OCI-LY1 (cell line): ENCODE data around the gene KRT78.

Experiments
- H2AFZ ChIP-seq: fragments of 200-600 bp; sonication (generic), shearing (Covaris generic); 2 replicates; pipeline ENCODE4 v1.6.0; 2014; ENCODE audit warnings: antibody characterized with exemption, mild to moderate bottlenecking, low read length
- H3F3A ChIP-seq: fragments of 200-600 bp; sonication (generic), shearing (Covaris generic); 2 replicates; pipeline ENCODE4 v1.6.0; 2014; ENCODE audit warnings: mild to moderate bottlenecking, antibody characterized with exemption, low read length, moderate library complexity; ENCODE audit not compliant: insufficient read depth
- H3K27ac ChIP-seq: fragments of 200-600 bp; sonication (generic); 2 replicates; pipeline ENCODE4 v1.5.1; 2014; ENCODE audit warnings: low read length, mixed run types, mild to moderate bottlenecking, low read depth; ENCODE audit not compliant: poor library complexity, severe bottlenecking
- H3K27me3 ChIP-seq: fragments of 200-600 bp; sonication (generic); 2 replicates; pipeline ENCODE4 v1.6.0; 2014; ENCODE audit warnings: antibody characterized with exemption, mild to moderate bottlenecking, low read length, moderate library complexity; ENCODE audit not compliant: insufficient read depth
- H3K36me3 ChIP-seq: fragments of 200-600 bp; sonication (generic); 2 replicates; pipeline ENCODE4 v1.6.1; 2014; ENCODE audit warnings: mild to moderate bottlenecking, antibody characterized with exemption, low read length, moderate library complexity, mixed read lengths; ENCODE audit not compliant: insufficient read depth
- H3K4me1 ChIP-seq: fragments of 200-600 bp; sonication (generic); 2 replicates; pipeline ENCODE4 v1.5.1; 2014; ENCODE audit warnings: mild to moderate bottlenecking, low read length, moderate library complexity; ENCODE audit not compliant: insufficient read depth, severe bottlenecking
- H3K4me2 ChIP-seq: fragments of 200-600 bp; sonication (generic), shearing (Covaris generic); 2 replicates; pipeline ENCODE4 v1.6.1; 2014; ENCODE audit warnings: low read length
- H3K4me3 ChIP-seq: fragments of 200-600 bp; sonication (generic); 2 replicates; pipeline ENCODE4 v1.5.1; 2014; ENCODE audit warnings: low read length, low read depth, mild to moderate bottlenecking, mixed read lengths; ENCODE audit not compliant: poor library complexity, severe bottlenecking
- H3K79me2 ChIP-seq: fragments of 200-600 bp; shearing (Covaris generic); 2 replicates; pipeline ENCODE4 v1.6.1; 2016; ENCODE audit warnings: mixed run types, low read length, mixed read lengths; ENCODE audit not compliant: insufficient read depth
- H3K9ac ChIP-seq: fragments of 200-600 bp; sonication (generic), shearing (Covaris generic); 2 replicates; pipeline ENCODE4 v1.6.1; 2014; ENCODE audit warnings: mild to moderate bottlenecking, low read length, mixed read lengths
- H3K9me2 ChIP-seq: fragments of 200-600 bp; sonication (generic), shearing (Covaris generic); 2 replicates; pipeline ENCODE4 v1.6.1; 2014; ENCODE audit warnings: low read depth, mild to moderate bottlenecking, low read length, mixed read lengths
- H3K9me3 ChIP-seq: fragments of 200-600 bp; shearing (Covaris generic); 2 replicates; pipeline ENCODE4 v1.6.1; 2014; ENCODE audit warnings: low read length, mixed read lengths
- H4K20me1 ChIP-seq: fragments of 200-600 bp; sonication (generic), shearing (Covaris generic); 2 replicates; pipeline ENCODE4 v1.6.0; 2016; ENCODE audit warnings: mild to moderate bottlenecking, low read length; ENCODE audit not compliant: insufficient read depth
- EZH2 ChIP-seq: fragments of 200-600 bp; sonication (generic), shearing (Covaris generic); IDR thresholded peaks from 2 replicates; pipeline ENCODE4 v1.8.0; 2017; ENCODE audit warnings: borderline replicate concordance, mixed run types, mild to moderate bottlenecking, antibody characterized with exemption, low read length, moderate library complexity, mixed read lengths
- TF ChIP-seq, protein P1 (sequence below): fragments of 200-600 bp; sonication (generic), shearing (Covaris generic); IDR thresholded peaks from 2 replicates; pipeline ENCODE4 v1.5.1; 2017; ENCODE audit warnings: mild to moderate bottlenecking, antibody characterized with exemption, low read length, moderate library complexity, mixed read lengths

KRT78 gene

DNA sequence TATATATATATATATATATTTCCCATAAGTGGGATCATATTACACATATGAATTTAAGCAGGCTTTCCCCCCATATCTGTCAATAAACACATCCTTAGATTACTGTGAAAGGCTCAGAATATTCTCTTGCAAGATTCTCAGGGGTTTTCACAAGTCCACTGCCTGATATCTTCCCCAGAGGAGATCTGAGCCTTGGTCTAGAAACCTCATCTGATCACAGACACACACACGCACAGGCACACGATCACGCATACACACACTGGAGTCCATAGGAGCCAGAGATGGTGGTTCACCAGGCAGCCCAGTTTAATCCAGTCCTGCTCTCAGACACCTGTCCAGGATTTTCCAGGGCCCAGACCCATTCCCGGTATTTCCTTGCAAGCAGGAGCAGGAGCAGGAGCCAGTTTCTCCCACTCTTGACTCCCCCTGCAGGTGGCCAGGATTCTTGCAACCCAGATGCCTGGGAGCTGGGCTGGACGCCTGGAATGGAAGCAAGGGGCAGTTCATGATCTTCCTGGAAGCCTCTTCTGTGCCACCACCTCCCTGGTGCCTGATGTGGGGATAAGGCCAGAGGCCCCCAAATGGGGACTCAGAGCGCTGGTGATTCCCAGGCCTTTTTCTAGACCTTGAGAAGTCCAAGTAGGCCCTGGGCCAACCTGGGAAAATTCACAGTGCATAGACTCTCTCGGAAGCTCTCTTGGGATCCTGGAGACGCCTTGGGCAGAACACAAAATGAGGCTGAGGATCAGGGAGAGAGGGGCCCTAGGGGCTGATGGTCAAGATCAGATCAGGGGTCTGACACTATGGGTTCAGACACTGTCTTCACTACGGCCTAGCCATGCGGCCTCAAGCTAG, 16.5 kb upstream of the KRT78 start:
- no peaks in the 10 kb centered on the region; the same call in 1 of the 2 replicates for H3K27me3 ChIP-seq
- no peaks in the 10 kb centered on the region for H4K20me1 ChIP-seq
- H3K79me2 ChIP-seq, result no peaks in the 10 kb centered on the region
- no peak overlapping the region for H2AFZ ChIP-seq
- H3K4me2 ChIP-seq, result no peak overlapping the region
- H3K4me3 ChIP-seq, result no peak overlapping the region
- H3F3A ChIP-seq, result no peaks in the 10 kb centered on the region
- H3K27ac ChIP-seq, result no peak overlapping the region
- no peaks in the 10 kb centered on the region for H3K9me3 ChIP-seq
- H3K9me2 ChIP-seq, result no peaks in the 10 kb centered on the region
- H3K9ac ChIP-seq, result no peak overlapping the region
- no peak for TF ChIP-seq EZH2
- TF ChIP-seq, protein P1, sequence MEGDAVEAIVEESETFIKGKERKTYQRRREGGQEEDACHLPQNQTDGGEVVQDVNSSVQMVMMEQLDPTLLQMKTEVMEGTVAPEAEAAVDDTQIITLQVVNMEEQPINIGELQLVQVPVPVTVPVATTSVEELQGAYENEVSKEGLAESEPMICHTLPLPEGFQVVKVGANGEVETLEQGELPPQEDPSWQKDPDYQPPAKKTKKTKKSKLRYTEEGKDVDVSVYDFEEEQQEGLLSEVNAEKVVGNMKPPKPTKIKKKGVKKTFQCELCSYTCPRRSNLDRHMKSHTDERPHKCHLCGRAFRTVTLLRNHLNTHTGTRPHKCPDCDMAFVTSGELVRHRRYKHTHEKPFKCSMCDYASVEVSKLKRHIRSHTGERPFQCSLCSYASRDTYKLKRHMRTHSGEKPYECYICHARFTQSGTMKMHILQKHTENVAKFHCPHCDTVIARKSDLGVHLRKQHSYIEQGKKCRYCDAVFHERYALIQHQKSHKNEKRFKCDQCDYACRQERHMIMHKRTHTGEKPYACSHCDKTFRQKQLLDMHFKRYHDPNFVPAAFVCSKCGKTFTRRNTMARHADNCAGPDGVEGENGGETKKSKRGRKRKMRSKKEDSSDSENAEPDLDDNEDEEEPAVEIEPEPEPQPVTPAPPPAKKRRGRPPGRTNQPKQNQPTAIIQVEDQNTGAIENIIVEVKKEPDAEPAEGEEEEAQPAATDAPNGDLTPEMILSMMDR, result peak; percentile 62
- no peaks in the 10 kb centered on the region for H3K36me3 ChIP-seq
- H3K4me1 ChIP-seq, result peaks cover 4% of the 10 kb centered on the region

DNA sequence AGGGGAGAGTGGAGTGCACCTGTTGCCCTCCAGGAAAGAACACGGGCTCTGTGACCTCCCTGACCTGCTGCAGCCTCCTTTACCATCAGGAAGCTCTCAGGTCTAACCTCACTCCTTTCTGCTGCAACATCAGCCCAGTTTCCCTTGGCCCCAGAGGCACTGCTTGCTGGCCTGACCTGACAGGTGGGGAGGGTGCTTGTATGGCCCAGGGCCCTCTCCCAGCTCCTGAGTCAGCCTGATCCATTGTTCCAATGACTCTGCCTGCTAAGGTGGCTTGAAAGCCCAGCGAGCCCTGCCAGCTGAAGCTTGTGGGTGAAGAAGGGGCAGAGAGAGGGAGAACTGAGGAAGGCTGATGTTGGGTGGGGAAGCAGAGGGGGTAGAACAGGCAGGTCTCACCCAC, 13.2 kb upstream of the KRT78 start:
- Histone ChIP-seq H3K4me2 (no peak overlapping the region), H4K20me1 (no peaks in the 10 kb centered on the region), H2AFZ (no peak overlapping the region), H3K27ac (no peak overlapping the region), H3K9me2 (no peaks in the 10 kb centered on the region), H3K4me1 (no peaks in the 10 kb centered on the region), H3K9ac (no peak overlapping the region), H3K36me3 (no peaks in the 10 kb centered on the region), H3K4me3 (no peak overlapping the region), H3F3A (no peaks in the 10 kb centered on the region), H3K79me2 (no peaks in the 10 kb centered on the region), H3K9me3 (no peaks in the 10 kb centered on the region), H3K27me3 (no peaks in the 10 kb centered on the region)
- no peak for TF ChIP-seq EZH2

DNA sequence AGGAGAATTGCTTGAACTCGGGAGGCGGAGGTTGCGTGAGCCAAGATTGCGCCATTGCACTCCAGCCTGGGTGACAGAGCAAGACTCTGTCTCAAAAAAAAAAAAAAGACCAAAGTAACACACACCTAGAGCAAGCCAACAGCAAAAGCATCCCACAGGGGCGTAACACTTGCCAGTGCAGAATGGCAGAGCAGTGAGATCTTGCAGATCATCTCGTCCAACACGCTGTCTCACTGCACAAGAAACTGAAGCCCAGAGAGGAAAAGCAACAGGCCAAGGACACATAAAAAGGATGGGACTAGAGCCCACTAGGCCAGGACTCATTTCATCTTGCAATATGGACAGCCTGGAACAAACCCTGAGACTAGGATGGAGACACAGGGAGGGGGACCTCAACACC, 12.7 kb upstream of the KRT78 start:
- no peaks in the 10 kb centered on the region for H4K20me1 ChIP-seq
- no peaks in the 10 kb centered on the region for H3K9me2 ChIP-seq
- H3K79me2 ChIP-seq, result no peaks in the 10 kb centered on the region
- no peak overlapping the region for H3K27ac ChIP-seq
- H3K4me1 ChIP-seq, result no peaks in the 10 kb centered on the region
- H3K36me3 ChIP-seq, result no peaks in the 10 kb centered on the region
- H2AFZ ChIP-seq, result no peak overlapping the region
- H3K9ac ChIP-seq, result no peak overlapping the region
- H3K9me3 ChIP-seq, result no peaks in the 10 kb centered on the region
- H3K27me3 ChIP-seq, result no peaks in the 10 kb centered on the region
- TF ChIP-seq, protein P1, result no peak
- no peak for TF ChIP-seq EZH2
- no peaks in the 10 kb centered on the region for H3F3A ChIP-seq
- no peak overlapping the region for H3K4me3 ChIP-seq
- H3K4me2 ChIP-seq, result no peak overlapping the region
